ENCODE measurements around the gene APEH.

The APEH gene

GRCh38 chr3:49657208-49657915 lies 16.8 kb upstream of the APEH start:
- H3K36me3 ChIP-seq (ENCODE audit: control insufficient read depth, insufficient read depth, low read length) = no peaks in the 10 kb centered on the region
- H3K27ac ChIP-seq (ENCODE audit: insufficient read depth, low read depth, low read length, poor library complexity, severe bottlenecking) = no peak overlapping the region
- no peak overlapping the region for H3K4me3 ChIP-seq (ENCODE audit: insufficient read depth, low read depth, low read length)
- no peaks in the 10 kb centered on the region for H3K27me3 ChIP-seq (ENCODE audit: control insufficient read depth, insufficient read depth, low read length, poor library complexity, severe bottlenecking)
- 93 to 96% methylated on average over 36 of the region's 36 CpGs for WGBS, 2 experiments
- no peaks in the 10 kb centered on the region for H3K9me3 ChIP-seq (ENCODE audit: control insufficient read depth, low read length)
- no peaks in the 10 kb centered on the region for H3K4me1 ChIP-seq (ENCODE audit: control insufficient read depth, insufficient read depth, low read length)

GRCh38 chr3:49658711-49659110 lies 15.4 kb upstream of the APEH start:
- Histone ChIP-seq H3K36me3 (ENCODE audit: control insufficient read depth, insufficient read depth, low read length) (no peaks in the 10 kb centered on the region), H3K27me3 (ENCODE audit: control insufficient read depth, insufficient read depth, low read length, poor library complexity, severe bottlenecking) (no peaks in the 10 kb centered on the region), H3K9me3 (ENCODE audit: control insufficient read depth, low read length) (no peaks in the 10 kb centered on the region), H3K4me1 (ENCODE audit: control insufficient read depth, insufficient read depth, low read length) (peaks cover under 1% of the 10 kb centered on the region), H3K27ac (ENCODE audit: insufficient read depth, low read depth, low read length, poor library complexity, severe bottlenecking) (no peak overlapping the region), H3K4me3 (ENCODE audit: insufficient read depth, low read depth, low read length) (no peak overlapping the region)
- WGBS, 2 experiments = 97 to 99% methylated on average over 2 of the region's 2 CpGs

GRCh38 chr3:49659756-49660155 lies 14.4 kb upstream of the APEH start:
- H3K4me1 ChIP-seq (ENCODE audit: control insufficient read depth, insufficient read depth, low read length) = peaks cover 10% of the 10 kb centered on the region
- no peaks in the 10 kb centered on the region for H3K36me3 ChIP-seq (ENCODE audit: control insufficient read depth, insufficient read depth, low read length)
- 90 to 92% methylated on average over 4 of the region's 4 CpGs for WGBS, 2 experiments
- no peak overlapping the region for H3K4me3 ChIP-seq (ENCODE audit: insufficient read depth, low read depth, low read length)
- H3K27me3 ChIP-seq (ENCODE audit: control insufficient read depth, insufficient read depth, low read length, poor library complexity, severe bottlenecking) = no peaks in the 10 kb centered on the region
- H3K27ac ChIP-seq (ENCODE audit: insufficient read depth, low read depth, low read length, poor library complexity, severe bottlenecking) = no peak overlapping the region
- no peaks in the 10 kb centered on the region for H3K9me3 ChIP-seq (ENCODE audit: control insufficient read depth, low read length)

- Histone ChIP-seq H3K27me3 (ENCODE audit: control insufficient read depth, insufficient read depth, low read length, poor library complexity, severe bottlenecking) (no peaks in the 10 kb centered on the region), H3K27ac (ENCODE audit: insufficient read depth, low read depth, low read length, poor library complexity, severe bottlenecking) (no peak overlapping the region), H3K36me3 (ENCODE audit: control insufficient read depth, insufficient read depth, low read length) (no peaks in the 10 kb centered on the region), H3K4me1 (ENCODE audit: control insufficient read depth, insufficient read depth, low read length) (peaks cover 14% of the 10 kb centered on the region), H3K9me3 (ENCODE audit: control insufficient read depth, low read length) (no peaks in the 10 kb centered on the region), H3K4me3 (ENCODE audit: insufficient read depth, low read depth, low read length) (no peak overlapping the region)
- WGBS, 2 experiments = 94 to 95% methylated on average over 14 of the region's 14 CpGs
Measured at GRCh38 chr3:49661281-49661680, 12.9 kb upstream of the APEH start.

- H3K4me1 ChIP-seq (ENCODE audit: control insufficient read depth, insufficient read depth, low read length) = peaks cover 17% of the 10 kb centered on the region
- H3K9me3 ChIP-seq (ENCODE audit: control insufficient read depth, low read length) = no peaks in the 10 kb centered on the region
- no peak overlapping the region for H3K27ac ChIP-seq (ENCODE audit: insufficient read depth, low read depth, low read length, poor library complexity, severe bottlenecking)
- H3K27me3 ChIP-seq (ENCODE audit: control insufficient read depth, insufficient read depth, low read length, poor library complexity, severe bottlenecking) = no peaks in the 10 kb centered on the region
- WGBS, 2 experiments = 92 to 94% methylated on average over 22 of the region's 22 CpGs
- H3K36me3 ChIP-seq (ENCODE audit: control insufficient read depth, insufficient read depth, low read length) = no peaks in the 10 kb centered on the region
- no peak overlapping the region for H3K4me3 ChIP-seq (ENCODE audit: insufficient read depth, low read depth, low read length)
Measured at GRCh38 chr3:49662021-49662420, 12.1 kb upstream of the APEH start.

GRCh38 chr3:49662720-49663413 lies 11.3 kb upstream of the APEH start:
- Histone ChIP-seq H3K4me3 (ENCODE audit: insufficient read depth, low read depth, low read length) (no peak overlapping the region), H3K4me1 (ENCODE audit: control insufficient read depth, insufficient read depth, low read length) (peaks cover 19% of the 10 kb centered on the region), H3K27ac (ENCODE audit: insufficient read depth, low read depth, low read length, poor library complexity, severe bottlenecking) (no peak overlapping the region), H3K27me3 (ENCODE audit: control insufficient read depth, insufficient read depth, low read length, poor library complexity, severe bottlenecking) (no peaks in the 10 kb centered on the region), H3K36me3 (ENCODE audit: control insufficient read depth, insufficient read depth, low read length) (no peaks in the 10 kb centered on the region), H3K9me3 (ENCODE audit: control insufficient read depth, low read length) (no peaks in the 10 kb centered on the region)
- WGBS, 2 experiments = 95% methylated on average over 34 of the region's 34 CpGs

- WGBS, 2 experiments = 91 to 98% methylated on average over 1 of the region's 1 CpG
- H3K36me3 ChIP-seq (ENCODE audit: control insufficient read depth, insufficient read depth, low read length) = no peaks in the 10 kb centered on the region
- H3K27me3 ChIP-seq (ENCODE audit: control insufficient read depth, insufficient read depth, low read length, poor library complexity, severe bottlenecking) = no peaks in the 10 kb centered on the region
- H3K4me3 ChIP-seq (ENCODE audit: insufficient read depth, low read depth, low read length) = no peak overlapping the region
- no peak overlapping the region for H3K27ac ChIP-seq (ENCODE audit: insufficient read depth, low read depth, low read length, poor library complexity, severe bottlenecking)
- no peaks in the 10 kb centered on the region for H3K9me3 ChIP-seq (ENCODE audit: control insufficient read depth, low read length)
- H3K4me1 ChIP-seq (ENCODE audit: control insufficient read depth, insufficient read depth, low read length) = peaks cover 19% of the 10 kb centered on the region
Measured at GRCh38 chr3:49663831-49664230, 10.3 kb upstream of the APEH start.

GRCh38 chr3:49664300-49664699 lies 9.9 kb upstream of the APEH start:
- WGBS, 2 experiments = 93% methylated on average over 11 of the region's 11 CpGs

GRCh38 chr3:49665822-49666519 lies 8.2 kb upstream of the APEH start:
- H3K4me3 ChIP-seq (ENCODE audit: insufficient read depth, low read depth, low read length) = no peak overlapping the region
- no peaks in the 10 kb centered on the region for H3K9me3 ChIP-seq (ENCODE audit: control insufficient read depth, low read length)
- H3K27ac ChIP-seq (ENCODE audit: insufficient read depth, low read depth, low read length, poor library complexity, severe bottlenecking) = no peak overlapping the region
- peaks cover 19% of the 10 kb centered on the region for H3K4me1 ChIP-seq (ENCODE audit: control insufficient read depth, insufficient read depth, low read length)
- 94% methylated on average over 6 of the region's 6 CpGs for WGBS, 2 experiments
- no peaks in the 10 kb centered on the region for H3K36me3 ChIP-seq (ENCODE audit: control insufficient read depth, insufficient read depth, low read length)
- H3K27me3 ChIP-seq (ENCODE audit: control insufficient read depth, insufficient read depth, low read length, poor library complexity, severe bottlenecking) = no peaks in the 10 kb centered on the region

More at GRCh38 chr3:49664300-49664699, 9.9 kb upstream of the APEH start:
- H3K27ac ChIP-seq (ENCODE audit: insufficient read depth, low read depth, low read length, poor library complexity, severe bottlenecking) = no peak overlapping the region
- no peaks in the 10 kb centered on the region for H3K36me3 ChIP-seq (ENCODE audit: control insufficient read depth, insufficient read depth, low read length)
- H3K9me3 ChIP-seq (ENCODE audit: control insufficient read depth, low read length) = no peaks in the 10 kb centered on the region
- no peaks in the 10 kb centered on the region for H3K27me3 ChIP-seq (ENCODE audit: control insufficient read depth, insufficient read depth, low read length, poor library complexity, severe bottlenecking)
- H3K4me3 ChIP-seq (ENCODE audit: insufficient read depth, low read depth, low read length) = no peak overlapping the region
- peaks cover 19% of the 10 kb centered on the region for H3K4me1 ChIP-seq (ENCODE audit: control insufficient read depth, insufficient read depth, low read length)

GRCh38 chr3:49666592-49666991 lies 7.6 kb upstream of the APEH start:
- no peaks in the 10 kb centered on the region for H3K36me3 ChIP-seq (ENCODE audit: control insufficient read depth, insufficient read depth, low read length)
- H3K4me3 ChIP-seq (ENCODE audit: insufficient read depth, low read depth, low read length) = no peak overlapping the region
- no peak overlapping the region for H3K27ac ChIP-seq (ENCODE audit: insufficient read depth, low read depth, low read length, poor library complexity, severe bottlenecking)
- H3K4me1 ChIP-seq (ENCODE audit: control insufficient read depth, insufficient read depth, low read length) = peaks cover 19% of the 10 kb centered on the region
- H3K9me3 ChIP-seq (ENCODE audit: control insufficient read depth, low read length) = no peaks in the 10 kb centered on the region
- no peaks in the 10 kb centered on the region for H3K27me3 ChIP-seq (ENCODE audit: control insufficient read depth, insufficient read depth, low read length, poor library complexity, severe bottlenecking)
- WGBS, 2 experiments = 69 to 75% methylated on average over 8 of the region's 8 CpGs
